Suppressor macrophage (primary cell): ENCODE measurements around the gene ATXN7L1.

ENCODE experiments used
- DNase-seq, 4 experiments: peaks; one replicate each; pipeline ENCODE4 v3.0.0-alpha.2; 2020 to 2022

The ATXN7L1 gene

GRCh38 chr7:105665684-105666083 lies 210.7 kb downstream of the ATXN7L1 start:
- no peak for DNase-seq

DNA sequence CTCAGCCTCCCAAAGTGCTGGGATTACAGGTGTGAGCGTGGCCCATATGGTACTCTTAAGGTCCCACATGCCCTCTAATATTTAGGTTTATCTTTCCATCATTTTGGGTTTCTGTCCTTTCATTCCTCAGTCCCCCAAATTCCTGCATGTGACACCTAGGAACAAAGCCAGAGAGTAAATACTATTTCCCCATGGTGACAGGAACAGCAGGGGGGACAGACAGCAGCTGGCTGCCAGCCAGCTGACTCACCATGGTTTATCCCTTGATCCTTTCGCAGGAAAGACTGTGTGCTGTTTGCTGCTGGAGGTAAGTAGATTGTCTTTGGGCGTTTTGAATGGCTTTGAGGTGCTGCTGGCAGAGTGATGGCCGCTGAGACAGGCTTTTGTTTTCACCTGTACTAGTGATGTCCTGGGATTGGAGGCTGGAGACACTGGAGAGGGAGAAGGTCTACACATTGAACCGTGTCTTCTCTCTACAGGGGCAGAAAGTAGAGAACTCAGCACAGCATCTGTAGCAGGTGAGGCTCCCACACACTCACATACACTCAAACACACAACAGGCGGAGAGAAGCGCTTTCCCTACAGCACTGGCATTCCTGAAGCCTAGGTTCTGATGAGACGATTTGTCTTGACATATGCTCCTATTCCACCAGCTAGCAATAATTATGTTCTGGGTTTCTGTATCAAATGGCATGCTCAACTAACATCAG lies 211.4 kb downstream of the ATXN7L1 start:
- no peak for DNase-seq

DNA sequence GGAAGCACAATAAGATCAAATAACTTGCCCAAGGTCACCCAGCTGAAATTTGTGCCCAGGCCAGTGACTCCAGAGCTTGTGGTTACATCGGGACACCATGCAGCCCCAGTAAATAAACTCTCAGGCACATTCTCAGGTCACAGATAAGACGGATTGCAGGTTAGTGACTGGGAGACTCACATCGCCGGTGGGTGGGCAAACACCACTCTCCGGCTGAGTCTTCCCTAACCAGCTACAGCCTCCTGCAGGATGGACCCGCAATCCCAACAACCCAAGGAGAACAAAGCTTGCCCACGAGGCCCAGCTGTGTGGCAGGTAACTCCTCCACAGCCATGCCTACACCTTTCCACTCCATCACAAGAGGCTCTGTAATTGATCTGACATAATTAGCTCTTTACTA lies 213.4 kb downstream of the ATXN7L1 start:
- DNase-seq: no peak

DNA sequence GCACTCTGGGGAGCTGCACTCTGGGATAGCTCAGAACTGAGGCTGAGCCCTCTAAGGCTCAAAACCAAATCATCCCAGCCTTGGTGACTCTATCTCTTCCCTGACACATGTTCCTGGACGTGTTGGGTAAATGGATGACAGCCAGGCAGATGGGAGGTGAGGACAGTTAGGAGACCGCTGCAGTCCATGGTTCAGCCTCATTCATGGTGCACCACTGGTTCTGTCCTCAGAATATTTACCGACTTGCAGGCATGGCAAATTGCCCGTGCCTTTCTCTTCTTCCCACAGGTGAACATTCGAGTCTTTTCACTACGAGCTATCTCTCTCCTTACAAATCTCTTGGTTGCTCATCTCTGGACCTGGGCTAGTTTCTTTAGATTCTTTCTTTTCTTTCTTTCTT lies 214.8 kb downstream of the ATXN7L1 start:
- DNase-seq: no peak

DNA sequence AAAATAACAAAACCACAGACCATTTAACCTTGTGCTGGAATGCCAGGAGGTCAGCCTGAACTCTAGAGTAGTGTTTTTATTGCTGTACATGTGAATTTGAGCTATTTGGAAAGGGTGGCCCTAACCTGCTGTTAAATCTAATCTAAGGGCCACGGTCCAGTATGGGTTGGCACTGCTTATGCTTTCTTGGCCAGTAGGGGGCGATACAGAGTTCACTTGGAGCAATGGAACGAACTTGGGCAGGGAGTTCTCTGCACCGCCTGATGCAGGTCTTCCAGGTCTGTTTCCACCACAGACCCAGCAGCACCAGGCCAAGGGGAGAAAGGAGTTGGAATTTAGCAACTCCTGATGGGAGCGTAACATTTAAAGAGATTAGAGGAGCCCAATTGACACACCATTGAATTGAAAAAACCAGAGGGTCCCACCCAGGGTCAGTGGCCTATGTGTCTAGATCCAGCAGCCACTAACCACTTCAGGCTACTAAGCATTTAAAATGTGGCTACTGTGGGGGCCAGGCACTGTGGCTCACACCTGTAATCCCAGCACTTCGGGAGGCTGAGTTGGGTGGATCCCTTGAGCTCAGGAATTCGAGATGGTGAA lies 219.4 kb downstream of the ATXN7L1 start:
- peak; percentile 64 to 82 (median 74) for DNase-seq

DNA sequence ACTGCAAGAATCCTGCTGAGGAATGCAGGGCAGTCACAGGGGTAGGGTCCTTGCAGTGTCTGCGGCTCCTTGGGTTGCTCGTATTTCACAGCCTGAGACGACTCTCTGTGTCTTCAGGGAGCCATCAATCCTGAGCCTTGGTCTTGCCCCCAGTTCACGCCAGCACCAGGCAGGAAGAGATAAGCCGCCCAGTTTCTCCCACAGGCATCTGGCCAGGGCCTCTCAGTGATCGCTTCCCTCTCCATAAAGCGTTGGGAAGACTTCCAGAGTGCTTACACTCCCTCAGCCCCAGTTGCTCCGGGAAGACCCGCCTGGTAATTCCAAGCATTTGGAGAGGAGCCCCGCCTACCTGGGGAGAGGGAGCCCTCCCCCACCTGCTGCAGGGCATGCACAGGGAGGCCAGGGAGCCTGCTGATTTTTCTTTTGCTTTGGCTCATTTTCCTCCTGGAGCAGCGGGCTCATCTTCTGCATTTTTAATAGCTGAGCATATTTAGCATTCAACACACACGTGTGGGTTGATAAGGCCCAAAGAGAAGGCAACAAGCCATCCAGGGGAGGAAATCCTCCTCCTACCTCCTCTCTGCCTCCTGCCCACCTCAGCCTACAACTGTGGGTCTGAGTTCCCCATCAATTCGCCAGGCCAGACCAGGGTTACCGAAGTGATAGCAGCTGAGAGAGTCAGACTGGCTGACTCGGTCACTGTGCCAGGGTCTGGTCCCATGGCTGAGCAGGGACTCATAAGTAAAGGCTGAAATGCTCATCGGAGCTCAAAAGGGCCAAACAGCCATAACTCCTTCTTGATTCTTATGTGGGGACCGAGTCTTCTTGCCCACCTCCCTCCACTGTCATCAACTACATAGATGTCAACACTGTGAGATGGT lies 220.7 kb downstream of the ATXN7L1 start:
- peak in 1 of 4 experiments; percentile 9 for DNase-seq

DNA sequence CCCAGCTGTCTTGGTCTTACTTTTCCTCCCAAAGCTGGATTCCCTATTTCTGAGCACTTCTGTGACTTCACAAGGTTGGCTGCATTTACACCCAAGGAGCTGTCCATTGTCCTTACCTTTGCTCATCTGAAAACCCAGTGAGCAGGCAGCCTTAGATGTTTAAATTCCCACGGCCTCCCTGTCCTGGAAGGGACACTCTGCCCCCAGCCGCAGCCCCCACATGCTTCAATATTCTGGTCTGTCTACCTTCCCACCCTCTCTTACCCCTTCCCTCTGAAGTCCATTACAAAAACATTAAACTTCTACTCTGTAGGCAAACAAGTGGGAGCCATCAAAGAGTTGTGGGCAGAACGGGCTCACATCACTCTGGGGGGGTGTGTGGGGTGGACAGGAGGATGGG lies 221.3 kb downstream of the ATXN7L1 start:
- no peak for DNase-seq

GRCh38 chr7:105654095-105654686 lies 222.2 kb downstream of the ATXN7L1 start:
- DNase-seq: no peak

DNA sequence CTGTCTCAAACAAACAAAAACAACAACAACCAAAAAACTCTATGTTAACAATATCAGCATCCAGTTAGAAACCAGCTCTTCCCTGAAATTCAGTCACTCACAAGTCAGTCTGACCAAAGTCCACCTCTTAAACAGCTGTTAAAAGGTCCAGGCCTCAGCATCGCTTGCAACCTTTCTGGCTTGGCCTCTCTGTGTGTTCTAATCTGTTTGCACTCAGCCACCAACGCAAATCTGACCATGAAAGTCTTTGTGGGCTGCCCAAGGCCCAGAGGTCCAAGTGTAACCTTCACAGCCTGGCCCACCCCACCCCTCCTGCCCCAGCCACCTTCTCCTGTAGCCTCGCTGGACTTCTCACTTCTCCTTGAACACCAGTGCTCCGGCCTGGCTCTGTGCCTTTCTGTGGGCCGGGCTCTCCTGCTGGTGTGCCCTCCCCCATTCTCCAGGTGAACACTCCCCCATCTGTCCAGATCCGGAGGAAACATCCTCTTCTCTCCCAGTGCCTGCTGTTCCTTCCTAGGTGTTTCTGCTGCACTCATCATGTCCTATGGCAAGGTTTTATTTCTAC lies 222.9 kb downstream of the ATXN7L1 start:
- DNase-seq: no peak

- peak; percentile 62 to 81 (median 70) for DNase-seq
Observed at GRCh38 chr7:105652359-105652993, 223.9 kb downstream of the ATXN7L1 start.

GRCh38 chr7:105651798-105652197 lies 224.6 kb downstream of the ATXN7L1 start:
- DNase-seq: no peak

DNA sequence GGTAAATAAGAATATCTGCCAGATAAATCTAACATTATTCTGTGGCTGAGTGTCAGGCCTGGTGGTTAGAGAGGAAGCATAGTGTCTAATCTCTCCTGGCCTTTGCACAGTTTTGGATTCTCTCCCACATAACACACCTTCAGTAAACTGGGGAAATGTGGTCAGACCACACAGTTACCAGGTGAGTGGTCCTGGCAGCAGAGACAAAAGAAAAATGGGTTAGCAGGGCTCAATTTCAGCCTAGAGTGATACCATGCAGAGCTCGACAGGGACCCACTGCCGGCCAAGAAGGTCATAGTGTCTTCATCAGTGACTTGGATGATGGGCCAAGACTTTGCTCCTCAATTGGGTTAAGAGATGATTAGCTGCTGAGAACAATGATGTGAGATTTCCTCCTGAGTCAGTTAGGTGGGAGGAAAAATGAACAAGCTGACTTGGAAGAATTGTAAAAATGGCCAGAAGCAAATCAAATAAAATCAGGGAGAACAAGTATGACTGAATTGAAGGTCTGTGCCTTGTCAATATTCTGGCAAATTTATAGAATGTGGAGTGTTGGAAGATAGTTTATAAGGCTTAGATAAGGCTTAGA lies 225.9 kb downstream of the ATXN7L1 start:
- no peak for DNase-seq

GRCh38 chr7:105649727-105650381 lies 226.5 kb downstream of the ATXN7L1 start:
- no peak for DNase-seq

- DNase-seq: no peak
Observed at GRCh38 chr7:105648561-105649401, 227.6 kb downstream of the ATXN7L1 start.

GRCh38 chr7:105647591-105647990 lies 228.8 kb downstream of the ATXN7L1 start:
- no peak for DNase-seq

- no peak for DNase-seq
Observed at GRCh38 chr7:105644937-105645336, 231.5 kb downstream of the ATXN7L1 start.

DNA sequence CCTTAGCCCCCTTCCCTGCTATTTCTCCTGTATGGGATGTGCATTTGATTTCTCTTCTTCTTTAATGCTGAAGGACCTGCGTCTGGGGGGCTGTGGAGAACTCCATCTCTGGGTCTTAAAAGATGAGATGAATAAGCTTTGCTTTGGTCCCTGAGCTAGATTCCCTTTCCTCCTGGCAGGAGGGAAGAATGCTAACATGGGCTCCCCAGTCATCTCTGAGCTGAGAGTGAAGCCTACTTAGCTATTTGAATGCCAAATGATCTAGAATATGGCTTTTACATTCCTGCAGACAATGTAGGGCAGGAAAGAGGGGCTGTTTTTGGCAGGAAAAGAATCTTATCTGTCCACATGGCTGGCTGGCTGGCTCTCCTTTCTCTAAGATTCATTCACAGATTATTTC lies 232.5 kb downstream of the ATXN7L1 start:
- no peak for DNase-seq

DNA sequence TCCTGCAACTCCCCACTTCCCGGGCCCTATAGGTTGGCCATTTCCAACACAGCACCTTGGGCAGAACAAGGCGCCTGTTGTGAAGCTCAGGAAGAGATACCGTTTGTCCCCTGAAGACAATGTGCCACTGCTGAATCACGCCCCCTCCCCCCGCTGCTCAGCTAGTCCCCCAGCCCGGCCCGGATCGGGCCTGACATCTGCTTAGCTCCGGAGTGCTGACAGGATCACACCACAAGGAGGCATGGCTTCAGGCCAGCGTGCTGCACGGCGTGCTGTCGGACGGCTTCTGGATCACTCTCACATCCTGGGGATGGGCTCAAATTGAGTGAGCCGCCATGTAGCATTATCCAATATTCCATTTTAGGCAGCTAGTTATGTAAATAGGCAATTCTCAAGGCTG lies 233.0 kb downstream of the ATXN7L1 start:
- DNase-seq: no peak

DNA sequence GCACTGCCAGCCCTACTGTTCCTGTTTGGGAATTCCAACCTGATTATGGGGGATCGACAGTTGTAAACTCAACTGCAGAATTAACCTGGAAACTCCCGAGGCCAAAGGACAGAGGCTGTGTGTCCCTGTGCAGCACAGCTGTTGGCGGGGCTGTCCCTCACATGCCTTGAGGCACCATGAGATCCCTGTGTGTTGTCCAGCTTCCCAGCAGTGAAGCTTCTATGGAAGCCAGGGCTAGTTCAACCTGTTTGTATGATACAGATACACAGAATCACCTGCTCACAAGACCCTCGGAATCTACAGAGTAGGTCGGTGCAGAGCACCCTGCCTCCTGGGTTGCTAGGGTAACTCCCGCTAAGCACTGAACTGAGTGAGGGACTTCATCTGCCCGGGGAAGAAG lies 234.1 kb downstream of the ATXN7L1 start:
- DNase-seq: no peak
